H1 (cell line): ENCODE data around the gene EIF4A3. TPM values are rescaled to one million over a fixed set of nuclear protein-coding genes. Genes with fewer than 3 reads are reported as not detected.

Experiments used
- CBX8 ChIP-seq: fragments of 300-800, 300-1000 bp; sonication (generic); IDR thresholded peaks from 2 replicates; pipeline ENCODE4 v1.7.1; 2016; ENCODE audit warnings: low read depth, low read length, borderline replicate concordance
- CEBPB ChIP-seq: IDR thresholded peaks from 2 replicates; pipeline ENCODE4 v1.6.1; 2012; ENCODE audit warnings: low read depth, low read length
- SAP30 ChIP-seq: fragments of 300-600 bp; sonication (generic); IDR thresholded peaks from 2 replicates; pipeline ENCODE4 v1.7.1; 2012; ENCODE audit warnings: low read length, moderate library complexity, mild to moderate bottlenecking, inconsistent platforms; ENCODE audit not compliant: insufficient read depth, insufficient replicate concordance
- SIX5 ChIP-seq: IDR thresholded peaks from 2 replicates; pipeline ENCODE4 v1.6.1; 2011; ENCODE audit warnings: mild to moderate bottlenecking, low read depth, low read length
- TBP ChIP-seq: IDR thresholded peaks from 2 replicates; pipeline ENCODE4 v1.6.1; 2011; ENCODE audit warnings: low read depth, low read length, improper control_type of control experiment
- polyA plus RNA-seq, 7 experiments: library from polyadenylated mRNA; depleted of rRNA in 3 of 7; stranded (reverse) in 5 of 7; unstranded in 2 of 7; fragments of >200 nt in 5 of 7; fragments of 200-250 nt in 2 of 7; gene quantifications; 1 replicate in 5 of 7; 2 replicates in 1 of 7; 4 replicates in 1 of 7; pipeline versions ENCODE4 v1.2.1 to v1.2.3, GENCODE V29; 2011 to 2013; ENCODE audit warnings: missing spikeins in 2 of 7, mixed read lengths in 2 of 7
- total RNA-seq: library from RNA; stranded (reverse); fragmentation: NEBNext Ultra II Directional; extraction: Animal tissue kit (Norgen Biotek cat#: 25700); gene quantifications from 2 replicates; pipeline ENCODE4 v1.2.1, GENCODE V29; 2021

Gene EIF4A3
- total and polyA plus RNA-seq, 2 of the 8 experiments (the other 6 are each of a cell fraction or from before 2014, with no cell fraction given): 142 to 146 TPM

DNA sequence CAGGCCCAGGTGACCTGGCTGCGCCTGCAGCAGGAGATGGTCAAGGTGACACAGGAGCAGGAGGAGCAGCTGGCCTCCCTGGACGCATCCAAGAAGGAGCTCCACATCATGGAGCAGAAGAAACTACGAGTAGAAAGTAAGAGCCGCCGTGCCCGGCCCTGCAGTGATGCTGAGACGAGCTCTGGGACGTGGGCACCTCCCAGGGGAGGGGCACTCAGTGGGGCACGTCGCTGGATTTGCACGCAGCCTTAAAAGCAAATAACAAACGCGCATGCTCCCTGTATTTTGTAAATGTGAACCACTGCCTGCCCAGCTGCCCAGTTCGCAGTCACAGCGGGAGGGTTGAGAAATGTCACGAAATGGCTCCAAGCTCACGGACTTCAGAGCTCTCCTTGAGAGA, 60.8 kb downstream of the EIF4A3 start (continued):
- no peak for TF ChIP-seq CBX8
- TF ChIP-seq TBP: no peak
- TF ChIP-seq CEBPB: no peak
- TF ChIP-seq SAP30: no peak
- no peak for TF ChIP-seq SIX5
